GM10266 (cell line): ENCODE measurements around the gene NCOA3.
"Not testable (repeated sequence)": the region's sequence is repeated elsewhere in the genome, so short reads cannot be mapped to it uniquely, and the experiment has no call there.

Source experiments
- DNase-seq: peaks from one replicate; pipeline ENCODE4 v3.0.0; 2012; ENCODE audit errors: extremely low spot score
- TF ChIP-seq, protein P1 (sequence below): IDR thresholded peaks from 2 replicates; pipeline ENCODE4 v1.5.1; 2012; ENCODE audit warnings: mild to moderate bottlenecking, low read depth; ENCODE audit not compliant: control insufficient read depth, insufficient read depth; ENCODE audit errors: missing control alignments

The NCOA3 gene

DNA sequence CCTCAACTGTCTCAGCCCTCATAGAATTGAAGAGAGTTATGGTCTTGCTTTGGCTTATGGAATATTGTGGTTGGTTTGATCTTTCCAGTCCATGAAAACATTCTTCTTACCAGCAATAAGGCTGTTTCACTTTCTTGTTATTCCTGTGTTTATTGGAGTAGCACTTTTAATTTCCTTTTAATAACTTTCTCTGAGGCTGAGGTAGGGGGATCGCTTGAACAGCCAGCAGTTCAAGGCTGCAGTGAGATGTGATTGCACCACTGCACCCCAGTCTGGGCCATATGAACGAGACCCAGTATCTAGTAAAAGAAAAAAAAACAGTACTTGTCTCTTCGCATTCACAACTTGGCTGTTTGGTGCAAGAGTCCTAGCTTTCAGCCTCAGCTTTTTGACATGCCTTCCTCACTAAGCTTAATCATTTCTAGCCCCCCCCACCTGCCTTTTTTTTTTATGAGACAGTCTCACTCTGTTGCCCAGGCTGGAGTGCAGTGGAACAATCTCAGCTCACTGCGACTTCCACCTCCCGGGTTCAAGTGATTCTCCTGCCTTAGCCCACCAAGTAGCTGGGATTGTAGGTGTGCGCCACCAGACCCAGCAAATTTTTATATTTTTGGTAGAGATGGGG is 70.5 kb downstream of the NCOA3 start:
- TF ChIP-seq, protein P1, sequence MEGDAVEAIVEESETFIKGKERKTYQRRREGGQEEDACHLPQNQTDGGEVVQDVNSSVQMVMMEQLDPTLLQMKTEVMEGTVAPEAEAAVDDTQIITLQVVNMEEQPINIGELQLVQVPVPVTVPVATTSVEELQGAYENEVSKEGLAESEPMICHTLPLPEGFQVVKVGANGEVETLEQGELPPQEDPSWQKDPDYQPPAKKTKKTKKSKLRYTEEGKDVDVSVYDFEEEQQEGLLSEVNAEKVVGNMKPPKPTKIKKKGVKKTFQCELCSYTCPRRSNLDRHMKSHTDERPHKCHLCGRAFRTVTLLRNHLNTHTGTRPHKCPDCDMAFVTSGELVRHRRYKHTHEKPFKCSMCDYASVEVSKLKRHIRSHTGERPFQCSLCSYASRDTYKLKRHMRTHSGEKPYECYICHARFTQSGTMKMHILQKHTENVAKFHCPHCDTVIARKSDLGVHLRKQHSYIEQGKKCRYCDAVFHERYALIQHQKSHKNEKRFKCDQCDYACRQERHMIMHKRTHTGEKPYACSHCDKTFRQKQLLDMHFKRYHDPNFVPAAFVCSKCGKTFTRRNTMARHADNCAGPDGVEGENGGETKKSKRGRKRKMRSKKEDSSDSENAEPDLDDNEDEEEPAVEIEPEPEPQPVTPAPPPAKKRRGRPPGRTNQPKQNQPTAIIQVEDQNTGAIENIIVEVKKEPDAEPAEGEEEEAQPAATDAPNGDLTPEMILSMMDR, result no peak
- DNase-seq, result no peak

DNA sequence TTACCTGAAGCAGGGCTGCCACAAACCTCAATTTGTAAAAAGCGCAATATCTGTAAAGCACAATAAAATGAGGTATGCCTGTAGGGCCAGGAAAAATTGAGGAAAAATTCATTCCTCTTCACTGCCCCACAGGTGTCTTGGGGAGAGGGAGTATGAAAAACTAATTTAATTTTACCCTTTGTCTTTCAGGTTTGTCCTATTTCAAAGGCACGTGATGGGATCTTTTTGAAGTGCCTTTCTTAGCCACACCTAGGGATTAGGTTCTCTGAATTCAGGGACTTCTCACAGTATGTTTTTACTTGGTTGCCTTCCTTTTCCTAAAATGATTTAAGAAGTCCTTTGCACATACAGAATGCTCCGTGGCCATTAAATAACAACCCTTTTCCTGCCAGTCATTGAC is 71.9 kb downstream of the NCOA3 start:
- no peak for DNase-seq

GRCh38 chr20:47574616-47575364 is 73.1 kb downstream of the NCOA3 start:
- peak; percentile 14 for DNase-seq
- TF ChIP-seq, protein P1, result no peak

More for the DNA sequence above, 71.9 kb downstream of the NCOA3 start:
- TF ChIP-seq, protein P1, result no peak

- DNase-seq, result peak; percentile 58
- TF ChIP-seq, protein P1, result no peak
Observed at GRCh38 chr20:47576516-47577033, 74.9 kb downstream of the NCOA3 start.

- DNase-seq, result no peak
- TF ChIP-seq, protein P1, result no peak
Observed at GRCh38 chr20:47577314-47577713, 75.6 kb downstream of the NCOA3 start.

DNA sequence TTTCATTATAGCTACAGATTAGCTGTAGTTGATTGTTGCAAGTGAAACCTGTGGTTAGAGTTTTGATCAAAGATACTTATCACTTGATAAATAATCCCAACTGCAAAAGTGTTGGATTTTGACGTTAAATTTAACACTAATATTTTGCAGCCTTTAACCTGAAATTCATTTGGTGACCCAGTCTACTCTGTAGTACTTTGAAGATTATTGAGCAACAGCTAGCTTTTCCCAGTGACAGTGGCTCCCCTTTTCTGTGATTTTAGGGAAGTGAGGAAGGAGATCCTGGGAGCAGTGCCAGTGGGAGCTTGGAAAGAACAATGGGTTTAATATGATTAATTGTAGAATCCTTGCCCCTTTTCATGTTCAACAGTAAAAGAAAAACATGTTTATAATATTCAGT is 76.9 kb downstream of the NCOA3 start:
- no peak for DNase-seq
- TF ChIP-seq, protein P1, result no peak

GRCh38 chr20:47580686-47581085 is 79.0 kb downstream of the NCOA3 start:
- not testable (repeated sequence) for DNase-seq
